CD4-positive, alpha-beta T cell treated with Interleukin-4 for 4 hours (primary cell): ENCODE results near the gene ELMO3.

ENCODE experiments used
- DNase-seq: peaks from one replicate; pipeline ENCODE4 v3.0.0-alpha.2; 2020

Gene ELMO3

DNA sequence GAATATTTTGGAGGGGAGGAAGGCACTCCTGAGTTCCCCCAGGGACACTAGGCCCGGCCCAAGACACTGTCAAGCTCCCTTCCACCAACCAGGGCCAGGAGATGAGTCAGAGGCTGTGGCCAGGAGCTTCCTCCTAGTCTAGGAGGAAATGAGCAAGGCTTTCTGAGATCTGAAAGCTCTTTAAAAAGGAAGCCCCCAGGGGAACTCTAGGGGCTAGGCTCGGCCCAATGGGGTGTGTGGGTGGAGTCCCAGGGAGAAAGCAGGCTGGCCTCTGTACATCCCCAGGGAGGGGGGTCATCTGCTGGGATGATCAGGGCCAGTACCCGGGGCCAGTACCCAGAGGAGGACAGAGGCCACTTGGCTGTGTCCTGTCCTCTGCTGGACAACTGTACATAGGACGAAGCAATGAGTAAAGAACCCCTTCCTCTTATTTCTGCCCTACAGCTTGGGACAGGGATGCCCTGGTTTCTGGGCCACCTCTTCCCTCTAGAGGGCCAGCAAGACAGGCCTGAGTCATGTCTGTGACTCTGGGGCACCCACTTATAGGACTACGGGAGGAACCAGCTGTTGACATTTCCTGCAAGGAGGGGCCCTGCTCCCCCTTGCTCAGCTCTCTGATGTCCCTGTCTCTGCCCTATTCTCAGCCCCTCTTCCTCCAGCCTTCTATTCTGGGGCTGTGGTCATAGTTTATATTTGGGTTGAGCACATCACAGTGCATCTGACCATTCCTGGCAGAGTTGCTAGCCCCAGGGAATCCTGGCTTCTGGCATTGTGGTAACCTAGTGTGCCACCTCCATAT, 45.7 kb downstream of the ELMO3 start:
- DNase-seq, result peak; percentile 92

GRCh38 chr16:67245186-67245585, 46.3 kb downstream of the ELMO3 start:
- no peak for DNase-seq

DNA sequence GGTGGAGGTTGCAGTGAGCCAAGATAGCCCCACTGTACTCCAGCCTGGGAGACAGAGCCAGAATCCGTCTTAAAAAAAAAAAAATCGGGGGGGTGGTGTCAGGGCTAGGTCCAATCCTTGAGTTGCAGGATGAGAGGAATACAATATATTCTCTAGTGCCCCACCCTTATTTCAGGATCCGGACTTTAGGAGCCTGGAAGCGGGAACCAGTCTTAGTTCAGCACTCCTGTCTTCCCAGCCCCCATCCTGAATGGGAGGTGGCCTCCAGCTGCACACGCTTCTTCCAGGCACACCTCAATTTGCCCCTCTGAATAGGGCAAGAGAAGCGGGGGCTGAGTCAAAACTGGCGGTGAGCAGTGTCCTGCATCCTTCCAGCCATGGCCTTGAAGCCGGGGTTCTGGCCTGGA, 46.7 kb downstream of the ELMO3 start:
- no peak for DNase-seq

DNA sequence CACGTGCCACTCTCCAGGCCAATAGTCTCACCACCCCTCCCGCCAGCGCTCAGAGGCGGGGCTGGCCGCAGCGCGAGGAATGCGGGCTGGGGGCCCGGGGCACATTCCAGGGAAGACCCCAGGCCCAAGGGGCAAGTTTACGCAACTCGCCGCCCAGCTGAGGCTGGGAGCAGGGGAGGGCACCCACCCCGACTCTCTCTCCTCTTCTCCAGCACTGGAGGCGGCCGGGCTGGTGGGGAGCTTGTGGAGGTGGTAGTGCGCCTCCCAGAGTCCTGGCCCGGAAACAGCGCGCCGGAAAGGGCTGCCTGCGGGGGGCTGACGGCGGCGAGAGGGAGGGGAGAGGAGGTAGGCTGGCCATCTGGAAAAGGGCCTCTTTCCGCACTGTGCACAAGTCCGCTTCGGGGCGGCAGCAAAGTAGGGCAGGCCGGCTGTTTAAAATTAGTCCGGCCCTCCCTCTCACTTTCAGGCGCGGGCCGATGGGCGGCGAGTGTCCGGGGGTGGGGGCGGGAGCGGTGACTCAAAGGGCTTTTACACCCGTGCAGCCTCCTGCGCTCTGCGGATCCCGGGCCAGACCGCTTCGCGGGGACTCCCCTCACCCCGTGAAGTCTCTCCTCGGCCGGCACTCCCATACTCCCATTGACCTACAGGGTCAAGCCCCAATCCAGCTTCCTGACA, 47.3 kb downstream of the ELMO3 start:
- DNase-seq, result peak; percentile 39

DNA sequence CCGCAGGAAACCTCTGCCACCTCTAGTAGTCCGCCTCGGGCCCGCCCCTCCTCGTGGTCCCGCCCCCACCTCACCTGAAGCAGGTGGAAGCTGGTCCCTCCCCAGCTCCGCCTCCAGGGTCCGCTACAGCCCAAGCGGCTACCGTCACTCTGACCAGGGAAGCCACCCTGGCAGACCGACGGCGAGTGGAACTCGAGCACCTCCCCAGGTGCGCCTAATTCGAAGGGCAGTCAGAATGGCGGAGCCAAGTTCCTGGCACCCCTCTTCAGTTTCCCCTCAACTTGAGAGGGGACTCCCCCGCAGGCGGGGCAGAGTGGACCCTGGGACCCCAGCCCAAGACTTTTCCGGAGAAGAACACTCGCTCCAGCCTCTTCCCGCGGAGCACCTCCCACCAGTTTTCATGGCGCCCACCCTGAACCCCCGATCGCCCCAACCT, 47.8 kb downstream of the ELMO3 start:
- DNase-seq, result no peak

- DNase-seq, result peak; percentile 94
These were observed 48.5 kb downstream of the ELMO3 start, which contains the start of gene FHOD1 for GRCh38 chr16:67247192-67248072. Gene FHOD1 (minus strand): TSS chr16:67247481. CDS start chr16:67247410, 71 bp downstream.

GRCh38 chr16:67248073-67248400, 49.1 kb downstream of the ELMO3 start:
- no peak for DNase-seq

- DNase-seq, result no peak
These were observed 49.7 kb downstream of the ELMO3 start, which contains the start of gene SLC9A5 for GRCh38 chr16:67248401-67249177. Gene SLC9A5 (plus strand): TSS chr16:67248979. CDS start chr16:67249015, 36 bp downstream.

GRCh38 chr16:67249178-67250044, 50.5 kb downstream of the ELMO3 start:
- DNase-seq, result no peak

GRCh38 chr16:67250045-67250327, 51.1 kb downstream of the ELMO3 start:
- DNase-seq, result no peak

DNA sequence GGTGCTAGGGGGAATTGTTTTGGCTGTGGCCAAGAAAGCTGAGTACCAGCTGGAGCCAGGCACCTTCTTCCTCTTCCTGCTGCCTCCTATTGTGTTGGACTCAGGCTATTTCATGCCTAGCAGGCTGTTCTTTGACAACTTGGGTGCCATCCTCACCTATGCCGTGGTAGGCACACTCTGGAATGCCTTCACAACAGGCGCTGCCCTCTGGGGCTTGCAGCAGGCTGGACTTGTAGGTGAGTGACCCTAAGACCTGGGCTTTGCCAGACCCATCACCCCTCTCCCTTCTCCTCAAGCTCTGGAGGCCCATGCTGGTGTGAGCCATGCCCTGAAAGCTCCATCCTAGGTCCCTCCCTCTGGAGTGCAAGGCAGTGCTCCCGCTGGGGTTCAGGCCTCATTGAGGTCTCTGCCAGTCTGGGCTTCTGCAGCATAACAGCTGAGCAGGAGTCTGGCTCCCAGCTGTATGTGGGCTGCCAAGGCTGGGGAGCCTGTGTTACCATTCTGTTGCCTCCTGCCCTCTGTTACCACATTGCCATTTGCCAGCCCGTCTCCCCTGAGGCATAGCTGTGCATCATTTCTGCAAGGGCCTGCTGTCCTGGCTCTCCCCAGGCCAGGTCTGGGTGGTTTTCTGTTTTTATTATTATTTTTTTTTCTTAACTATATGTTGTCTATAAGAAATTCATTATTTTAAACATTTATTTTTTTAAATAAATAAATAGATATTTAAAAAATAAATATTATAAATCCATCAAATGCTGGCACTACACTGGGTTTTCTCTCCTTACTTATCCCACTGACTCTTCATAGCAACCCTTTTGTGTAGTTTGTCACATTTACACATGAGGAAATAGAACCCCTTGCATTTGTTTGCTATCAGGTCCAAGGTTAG, 53.9 kb downstream of the ELMO3 start:
- DNase-seq, result no peak
